H1 (cell line): ENCODE data around the gene KRT9.

Experiments used
- EP300 ChIP-seq, 2 experiments: IDR thresholded peaks; 1 replicate in 1 of 2; 2 replicates in 1 of 2; pipeline ENCODE4 v1.6.1; 2011 to 2012; ENCODE audit warnings: low read depth in 2 of 2, low read length in 2 of 2, mild to moderate bottlenecking in 2 of 2, borderline replicate concordance in 1 of 2, inconsistent platforms in 1 of 2, moderate library complexity in 1 of 2
- EZH2 ChIP-seq: fragments of 200-600 bp; sonication (generic); IDR thresholded peaks from 2 replicates; pipeline ENCODE4 v1.7.1; 2012; ENCODE audit warnings: low read depth, mild to moderate bottlenecking, moderate library complexity, low read length, inconsistent platforms; ENCODE audit not compliant: severe bottlenecking
- KDM1A ChIP-seq: fragments of 200-600, 300-600 bp; sonication (generic); IDR thresholded peaks from 2 replicates; pipeline ENCODE4 v1.7.1; 2016; ENCODE audit warnings: mild to moderate bottlenecking, low read length, borderline replicate concordance
- POLR2AphosphoS5 ChIP-seq: IDR thresholded peaks from 2 replicates; pipeline ENCODE4 v1.6.1; 2011; ENCODE audit warnings: low read depth, low read length
- TF ChIP-seq, protein P1 (sequence below), 3 experiments: IDR thresholded peaks; 1 replicate in 2 of 3; 2 replicates in 1 of 3; pipeline versions ENCODE4 v1.5.1 to v1.6.1; 2011; ENCODE audit warnings: low read length in 3 of 3, mild to moderate bottlenecking in 3 of 3, inconsistent platforms in 2 of 3, low read depth in 1 of 3, moderate library complexity in 1 of 3; ENCODE audit not compliant: insufficient read depth in 1 of 3; ENCODE audit errors: control extremely low read depth in 1 of 3

DNA sequence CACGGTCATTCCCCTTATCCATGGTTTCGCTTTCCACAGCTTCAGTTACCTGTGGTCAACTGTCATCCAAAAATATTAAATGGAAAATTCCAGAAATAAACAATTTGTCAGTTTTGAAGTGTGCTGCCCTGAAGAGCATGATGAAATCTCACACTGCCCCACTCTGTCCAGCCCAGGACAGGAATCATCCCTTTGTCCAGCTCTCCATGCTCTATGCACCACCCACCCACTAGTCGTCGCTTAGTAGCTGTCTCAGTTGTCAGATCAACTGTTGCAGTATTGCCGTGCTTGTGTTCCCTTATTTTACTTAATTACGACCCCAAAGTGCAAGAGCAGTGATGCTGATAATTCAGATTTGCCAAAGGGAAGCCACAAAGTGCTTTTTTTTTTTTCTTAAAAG lies 10.3 kb downstream of the KRT9 start:
- TF ChIP-seq KDM1A (no peak), EZH2 (no peak), POLR2AphosphoS5 (no peak), EP300 (IDR thresholded peaks at IDR 0.05; ENCODE audit: borderline replicate concordance in 1 of 2, low read depth in 2 of 2, low read length in 2 of 2) (no peak)
- TF ChIP-seq, protein P1, sequence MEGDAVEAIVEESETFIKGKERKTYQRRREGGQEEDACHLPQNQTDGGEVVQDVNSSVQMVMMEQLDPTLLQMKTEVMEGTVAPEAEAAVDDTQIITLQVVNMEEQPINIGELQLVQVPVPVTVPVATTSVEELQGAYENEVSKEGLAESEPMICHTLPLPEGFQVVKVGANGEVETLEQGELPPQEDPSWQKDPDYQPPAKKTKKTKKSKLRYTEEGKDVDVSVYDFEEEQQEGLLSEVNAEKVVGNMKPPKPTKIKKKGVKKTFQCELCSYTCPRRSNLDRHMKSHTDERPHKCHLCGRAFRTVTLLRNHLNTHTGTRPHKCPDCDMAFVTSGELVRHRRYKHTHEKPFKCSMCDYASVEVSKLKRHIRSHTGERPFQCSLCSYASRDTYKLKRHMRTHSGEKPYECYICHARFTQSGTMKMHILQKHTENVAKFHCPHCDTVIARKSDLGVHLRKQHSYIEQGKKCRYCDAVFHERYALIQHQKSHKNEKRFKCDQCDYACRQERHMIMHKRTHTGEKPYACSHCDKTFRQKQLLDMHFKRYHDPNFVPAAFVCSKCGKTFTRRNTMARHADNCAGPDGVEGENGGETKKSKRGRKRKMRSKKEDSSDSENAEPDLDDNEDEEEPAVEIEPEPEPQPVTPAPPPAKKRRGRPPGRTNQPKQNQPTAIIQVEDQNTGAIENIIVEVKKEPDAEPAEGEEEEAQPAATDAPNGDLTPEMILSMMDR (IDR thresholded peaks at IDR 0.05; ENCODE audit: control extremely low read depth in 1 of 3, insufficient read depth in 1 of 3, low read depth in 1 of 3, low read length in 3 of 3): no peak
